HepG2 (cell line): Measurements from ENCODE around the gene CNTNAP3B. TPM values are rescaled to one million over a fixed set of nuclear protein-coding genes. Genes with fewer than 3 reads are reported as not detected.
"Not testable (repeated sequence)": the region's sequence is repeated elsewhere in the genome, so short reads cannot be mapped to it uniquely, and the experiment has no call there.

Source experiments
- ATAC-seq: fragments of 200-7000 bp; cut with Tn5 transposase; 3 replicates; pipeline ENCODE4 v1.9.1; 2020; ENCODE audit warnings: mild to moderate bottlenecking, moderate library complexity
- Bru-seq: library from RNA; stranded (reverse); fragments of 400-500 nt; gene quantifications from one replicate; lab custom pipeline; 2021; lab: Mats Ljungman, UMichigan
- BruChase-seq, 2 experiments: library from RNA; stranded (reverse); fragments of 400-500 nt; gene quantifications; one replicate each; lab custom pipeline; 2021; lab: Mats Ljungman, UMichigan
- BruUV-seq: library from RNA; stranded (reverse); fragments of 400-500 nt; replicated peaks from 2 replicates; lab custom pipeline; 2021; lab: Mats Ljungman, UMichigan
- CTCF ChIA-PET: fragments of 300-600 bp; formaldehyde crosslinking; extraction: SDS; loops from one replicate; lab custom pipeline; 2021; ENCODE audit warnings: low total read pairs, inconsistent platforms, low intra/inter-chr PET ratio; lab: Yijun Ruan, JAX
- POLR2A ChIA-PET: fragments of 350-600 bp; sonication (Branson Sonifier 250); formaldehyde crosslinking; loops from one replicate; lab custom pipeline; 2020; ENCODE audit warnings: antibody characterized with exemption, inconsistent platforms; lab: Yijun Ruan, JAX
- DNase-seq: peaks from one replicate; pipeline ENCODE4 v3.0.0-alpha.2; 2015; ENCODE audit warnings: low spot score
- FAIRE-seq: peaks from 3 replicates; lab custom pipeline; 2011; peaks lifted over from hg19 to GRCh38; lab: Jason Lieb, UNC
- H2AFZ ChIP-seq: one replicate; pipeline ENCODE4 v1.6.1; 2011; ENCODE audit warnings: low read length, inconsistent platforms
- H3K27ac ChIP-seq: fragments of 300-600 bp; 3 replicates; pipeline ENCODE4 v1.8.0; 2011; ENCODE audit warnings: mixed run types, mild to moderate bottlenecking, mixed read lengths, low read length, inconsistent platforms; ENCODE audit not compliant: insufficient read depth; ENCODE audit errors: extremely low read length
- H3K27me3 ChIP-seq, 2 experiments: fragments of 200-600 bp in 1 of 2; 2 replicates in 1 of 2; 3 replicates in 1 of 2; pipeline versions ENCODE4 v1.6.0 to v1.8.0; 2011; ENCODE audit warnings: low read length in 2 of 2, mild to moderate bottlenecking in 2 of 2, moderate library complexity in 2 of 2, inconsistent platforms in 1 of 2; ENCODE audit not compliant: insufficient read depth in 2 of 2, control insufficient read depth in 1 of 2
- H3K36me3 ChIP-seq, 2 experiments: fragments of 200-600 bp in 1 of 2; replicated peaks in 1 of 2; 2 replicates in 1 of 2; 3 replicates in 1 of 2; pipeline versions ENCODE4 v1.5.1 to v1.8.0; 2011; ENCODE audit warnings: low read length in 2 of 2, inconsistent platforms in 1 of 2; ENCODE audit not compliant: insufficient read depth in 2 of 2, control insufficient read depth in 1 of 2
- H3K4me1 ChIP-seq: 2 replicates; pipeline ENCODE4 v1.5.1; 2012; ENCODE audit warnings: low read length, inconsistent platforms; ENCODE audit not compliant: insufficient read depth
- H3K4me2 ChIP-seq: 2 replicates; pipeline ENCODE4 v1.6.0; 2011; ENCODE audit warnings: low read depth, low read length, inconsistent platforms
- H3K4me3 ChIP-seq, 3 experiments: fragments of 200-600 bp in 1 of 3; sonication (generic), shearing (Covaris generic) in 1 of 3; replicated peaks in 1 of 3; 2 replicates each; pipeline ENCODE4 v1.5.1; 2011 to 2016; ENCODE audit warnings: low read length in 3 of 3, inconsistent platforms in 2 of 3, low read depth in 2 of 3, mild to moderate bottlenecking in 2 of 3, control low read depth in 1 of 3, mixed read lengths in 1 of 3; ENCODE audit not compliant: insufficient read depth in 1 of 3
- H3K79me2 ChIP-seq: one replicate; pipeline ENCODE4 v1.6.1; 2011; ENCODE audit warnings: low read length, inconsistent platforms; ENCODE audit not compliant: insufficient read depth
- H3K9ac ChIP-seq: 2 replicates; pipeline ENCODE4 v1.6.0; 2011; ENCODE audit warnings: mild to moderate bottlenecking, low read depth, low read length, inconsistent platforms; ENCODE audit not compliant: insufficient read depth
- H3K9me3 ChIP-seq: 2 replicates; pipeline ENCODE4 v1.5.1; 2012; ENCODE audit warnings: mild to moderate bottlenecking, low read length
- H4K20me1 ChIP-seq: 2 replicates; pipeline ENCODE4 v1.6.0; 2011; ENCODE audit warnings: inconsistent platforms, mild to moderate bottlenecking, low read length, moderate library complexity; ENCODE audit not compliant: insufficient read depth
- CTCF ChIP-seq: sonication (generic); formaldehyde crosslinking; IDR thresholded peaks from 2 replicates; pipeline ENCODE4 v1.5.0; 2020; ENCODE audit warnings: mild to moderate bottlenecking, missing genetic modification reagents, moderate library complexity
- WGBS: methylation state at CpG from one replicate; pipeline ENCODE4 v1.1.6; 2017; ENCODE audit warnings: low lambda C conversion rate; 5-methylcytosine and 5-hydroxymethylcytosine counted together
- in situ Hi-C: cut with HindIII; loops from 2 replicates; pipeline ENCODE4 v1.10.0; 2017; ENCODE audit warnings: low pct_unique_long_range_greater_than_20kb; ENCODE audit not compliant: extremely low pct_ligation_motif_present
- intact Hi-C: fragments of 100-400 bp; cut with micrococcal nuclease; formaldehyde crosslinking; loops from one replicate; pipeline ENCODE4 v1.10.0; 2022; ENCODE audit not compliant: unreplicated experiment
- long read RNA-seq, 2 experiments: library from RNA in 1 of 2; library from polyadenylated mRNA in 1 of 2; stranded (forward) in 1 of 2; unstranded in 1 of 2; transcript quantifications; one replicate each; pipeline ENCODE4 v2.0.0, GENCODE V29; 2019 to 2022
- polyA minus RNA-seq, 3 experiments: library from RNA; depleted of rRNA, polyadenylated mRNA; stranded (reverse); fragments of >200 nt; gene quantifications; 2 replicates each; pipeline ENCODE4 v1.2.3, GENCODE V29; 2011; ENCODE audit warnings: low replicate concordance in 1 of 3
- polyA plus RNA-seq, 8 experiments: library from polyadenylated mRNA; depleted of rRNA in 3 of 8; stranded (reverse) in 7 of 8; unstranded in 1 of 8; fragments of >200 nt; fragmentation: Illumina TruSeq in 4 of 8; extraction: Trizol in 4 of 8; gene quantifications; 2 replicates each; pipeline versions ENCODE4 v1.2.1 to v1.2.3, GENCODE V29; 2011 to 2016; ENCODE audit warnings: low read depth in 4 of 8, missing spikeins in 1 of 8, mixed read lengths in 1 of 8; ENCODE audit not compliant: insufficient read depth in 1 of 8
- total RNA-seq, 5 experiments: library from RNA; depleted of rRNA; stranded (reverse); fragments of >200 nt; fragmentation: Illumina TruSeq; extraction: Trizol; gene quantifications; 2 replicates each; pipeline ENCODE4 v1.2.3, GENCODE V29; 2016; ENCODE audit warnings: low read depth in 1 of 5

CNTNAP3B gene
- total RNA-seq (2016; rRNA removed; fragmentation: Illumina TruSeq; extraction: Trizol) (1.2 and 3.8 TPM in 2 replicates), polyA plus RNA-seq (2011; rRNA removed) (7.6 and 11.9 TPM in 2 replicates), polyA minus RNA-seq (2011; rRNA and poly(A)+ RNA removed; ENCODE audit: low replicate concordance) (12.3 TPM in 1 of 2 replicates, not detected in the other), Bru-seq, nascent RNA (percentile 40 among the genes with signal in this experiment), BruChase-seq, experiment 1, labeled RNA remaining after a 6-hour chase (percentile 39 among the genes with signal in this experiment), BruChase-seq, experiment 2, labeled RNA remaining after a 2-hour chase (percentile 37 among the genes with signal in this experiment)
- total RNA-seq (2016; cell fraction: cytosol; rRNA removed; fragmentation: Illumina TruSeq; extraction: Trizol; ENCODE audit: low read depth), result 2.0 and 2.4 TPM in 2 replicates
- total RNA-seq (2016; cell fraction: insoluble cytoplasmic fraction; rRNA removed; fragmentation: Illumina TruSeq; extraction: Trizol), result 1.4 and 3.7 TPM in 2 replicates
- total RNA-seq (2016; cell fraction: membrane; rRNA removed; fragmentation: Illumina TruSeq; extraction: Trizol), result 0.86 and 1.7 TPM in 2 replicates
- total RNA-seq (2016; cell fraction: nucleus; rRNA removed; fragmentation: Illumina TruSeq; extraction: Trizol), result 10.4 and 12.1 TPM in 2 replicates
- 2.5 TPM in 2 replicates for polyA plus RNA-seq (2011; cell fraction: cytosol; rRNA removed)
- 39.0 and 51.7 TPM in 2 replicates for polyA plus RNA-seq (2011; cell fraction: nucleus; rRNA removed)
- 8.5 and 10.2 TPM in 2 replicates for polyA plus RNA-seq (2012)
- polyA plus RNA-seq (2016; cell fraction: cytosol; fragmentation: Illumina TruSeq; extraction: Trizol; ENCODE audit: low read depth), result 0.07 and 0.25 TPM in 2 replicates
- 0.62 and 0.94 TPM in 2 replicates for polyA plus RNA-seq (2016; cell fraction: insoluble cytoplasmic fraction; fragmentation: Illumina TruSeq; extraction: Trizol; ENCODE audit: low read depth)
- 0.38 and 0.73 TPM in 2 replicates for polyA plus RNA-seq (2016; cell fraction: membrane; fragmentation: Illumina TruSeq; extraction: Trizol; ENCODE audit: low read depth)
- polyA plus RNA-seq (2016; cell fraction: nucleus; fragmentation: Illumina TruSeq; extraction: Trizol; ENCODE audit: insufficient read depth, low read depth), result 12.7 and 16.4 TPM in 2 replicates
- polyA minus RNA-seq (2011; cell fraction: cytosol; rRNA and poly(A)+ RNA removed), result 2.6 and 3.4 TPM in 2 replicates
- 78.3 and 111 TPM in 2 replicates for polyA minus RNA-seq (2011; cell fraction: nucleus; rRNA and poly(A)+ RNA removed)
- long read RNA-seq, experiment 1, result 0 reads
- long read RNA-seq, experiment 2, partial matches to known transcripts, result 2 of 2 reads
- long read RNA-seq, experiment 2, other reads (novel, unspliced or antisense), result 0 of 2 reads

GRCh38 chr9:42129073-42129729 is at the start of gene CNTNAP3B:
TSS of gene CNTNAP3B (minus strand) at chr9:42129426. CDS start at chr9:42129094, 332 bp downstream.
- H3K27ac ChIP-seq, H3K9me3 ChIP-seq, H3K36me3 ChIP-seq, BruUV-seq, POLR2A ChIA-PET, H3K27me3 ChIP-seq, intact Hi-C loops, H3K4me3 ChIP-seq, H3K4me1 ChIP-seq, DNase-seq, H3K79me2 ChIP-seq, H4K20me1 ChIP-seq, H3K4me2 ChIP-seq, FAIRE-seq, H3K9ac ChIP-seq, CTCF ChIA-PET, ATAC-seq, H2AFZ ChIP-seq, in situ Hi-C loops: not testable (repeated sequence)
- WGBS, result no CpG with 5 or more reads among the region's 72 CpGs

- H3K27me3 ChIP-seq, H3K79me2 ChIP-seq, H2AFZ ChIP-seq, POLR2A ChIA-PET, H3K4me3 ChIP-seq, H3K9ac ChIP-seq, intact Hi-C loops, H3K27ac ChIP-seq, H3K4me2 ChIP-seq, FAIRE-seq, CTCF ChIA-PET, H3K36me3 ChIP-seq, H3K4me1 ChIP-seq, H4K20me1 ChIP-seq, H3K9me3 ChIP-seq, in situ Hi-C loops, BruUV-seq, ATAC-seq: not testable (repeated sequence)
- 0 out of 2 replicates have a peak, but pooled peaks have one; percentile 22 for TF ChIP-seq CTCF (CRISPR knock-in tag)
- no CpG with 5 or more reads among the region's 1 CpG for WGBS
- DNase-seq, result peak; percentile 0
Measured at GRCh38 chr9:42160299-42160698, 31.1 kb upstream of the CNTNAP3B start.

DNA sequence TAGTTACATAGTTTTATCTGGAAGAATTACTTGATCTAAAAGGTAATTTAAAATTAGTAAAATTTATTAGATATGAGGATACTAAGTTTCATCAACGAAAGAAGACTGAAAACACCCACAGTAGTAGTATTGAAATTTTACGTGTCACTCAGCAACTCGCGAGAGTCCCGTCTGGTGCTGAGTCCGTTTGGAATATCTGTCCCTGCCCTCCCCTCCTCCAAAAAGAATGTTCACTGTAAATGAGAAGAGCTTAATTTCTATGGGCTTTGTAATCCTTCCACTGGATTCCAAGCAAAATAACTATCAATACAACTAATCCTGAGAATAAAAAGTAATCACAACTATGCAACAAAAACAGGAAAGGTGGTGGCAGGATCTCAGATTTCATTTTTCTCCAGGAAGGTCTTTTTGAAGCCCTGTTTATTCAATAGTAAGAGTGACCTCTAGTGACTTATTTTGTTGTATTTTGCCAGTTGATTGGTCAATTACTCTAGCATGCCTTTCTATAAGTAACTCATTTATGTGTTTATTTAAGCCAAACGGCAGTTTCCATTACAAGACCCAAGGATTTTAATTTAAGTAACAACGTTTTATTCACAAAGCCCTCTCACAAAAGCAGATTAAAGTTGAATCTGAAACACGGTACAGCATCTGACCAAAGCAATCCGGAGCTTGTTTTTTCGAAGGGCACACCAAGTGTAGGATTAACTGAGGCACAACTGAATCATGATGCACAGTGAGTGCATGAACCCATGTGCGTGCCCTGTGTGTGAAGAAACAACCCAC is 2.0 kb downstream of the CNTNAP3B start:
- DNase-seq, ATAC-seq, CTCF ChIA-PET, H3K27me3 ChIP-seq, POLR2A ChIA-PET, in situ Hi-C loops, H3K4me1 ChIP-seq, H3K4me3 ChIP-seq, H2AFZ ChIP-seq, H3K9me3 ChIP-seq, H4K20me1 ChIP-seq, H3K36me3 ChIP-seq, BruUV-seq, FAIRE-seq, intact Hi-C loops, H3K27ac ChIP-seq, H3K79me2 ChIP-seq, H3K4me2 ChIP-seq, H3K9ac ChIP-seq: not testable (repeated sequence)
- WGBS, result 2% methylated on average over 11 of the region's 12 CpGs
